Left cardiac atrium (tissue), 4 donors: ENCODE measurements around the gene HES2. TPM values are rescaled to one million over a fixed set of nuclear protein-coding genes. Genes with fewer than 3 reads are reported as not detected.
"Not testable (repeated sequence)": the region's sequence is repeated elsewhere in the genome, so short reads cannot be mapped to it uniquely, and the experiment has no call there.

Experiments
- ATAC-seq, 2 donors: fragments of 200-7000 bp; cut with Tn5 transposase; one replicate each; pipeline ENCODE4 v1.9.1; 2020; ENCODE audit warnings: mild to moderate bottlenecking in 2 of 2, moderate library complexity in 2 of 2
- DNase-seq: peaks from one replicate; pipeline ENCODE4 v3.0.0-alpha.2; 2020
- intact Hi-C, 2 donors: fragments of 100-400 bp; cut with DNase I; formaldehyde crosslinking; loops; one replicate each; pipeline versions ENCODE4 v1.14.1 to v1.15.1; 2022 to 2023
- total RNA-seq, 2 donors: library from RNA; stranded (reverse); fragmentation: NEBNext Ultra II Directional; extraction: Animal tissue kit (Norgen Biotek cat#: 25700); gene quantifications; one replicate each; pipeline ENCODE4 v1.2.1, GENCODE V29; 2021
- donor health status: DM: no; HTN: yes; CAD: no.
- donor health status: DM: no; HTN: yes; CAD: no; lungs with severe emphysema.
- donor health status: DM: yes; HTN: yes; CAD: no.
- donor health status: Dilated cardiomyopathy.

HES2 gene
- total RNA-seq, 2 donors from 2014 or later: 0.37 TPM; not detected in 1

- intact Hi-C loops, DNase-seq, ATAC-seq: not testable (repeated sequence)
Measured at GRCh38 chr1:6455752-6456520, 36.2 kb upstream of the HES2 start.

- ATAC-seq: no peak
- intact Hi-C loops: no loop called here
Measured at GRCh38 chr1:6454856-6455751, 35.4 kb upstream of the HES2 start.

GRCh38 chr1:6453895-6454855 is 34.5 kb upstream of the HES2 start:
- ATAC-seq: peak in 1 of 2 donors; percentile 9
- intact Hi-C loops, DNase-seq: not testable (repeated sequence)

More at GRCh38 chr1:6454856-6455751, 35.4 kb upstream of the HES2 start:
- no peak for DNase-seq

GRCh38 chr1:6450943-6451373 is 31.2 kb upstream of the HES2 start:
- DNase-seq (no peak), ATAC-seq (no peak)
- intact Hi-C loops: no loop called here

- DNase-seq, ATAC-seq, intact Hi-C loops: not testable (repeated sequence)
Measured at GRCh38 chr1:6450486-6450885, 30.8 kb upstream of the HES2 start.

- no peak for ATAC-seq
- no peak for DNase-seq
- intact Hi-C loops: no loop called here
Measured at GRCh38 chr1:6450005-6450450, 30.3 kb upstream of the HES2 start.

- intact Hi-C loops: no loop called here
- DNase-seq (no peak), ATAC-seq (peak; percentile 38 to 53)
Measured at GRCh38 chr1:6448749-6449631, 29.3 kb upstream of the HES2 start.

- intact Hi-C loops: no loop called here
Measured at GRCh38 chr1:6447818-6448748, 28.4 kb upstream of the HES2 start.

GRCh38 chr1:6447016-6447817 is 27.5 kb upstream of the HES2 start:
- no peak for ATAC-seq
- DNase-seq: no peak
- intact Hi-C loops: no loop called here

More at GRCh38 chr1:6447818-6448748, 28.4 kb upstream of the HES2 start:
- no peak for DNase-seq
- ATAC-seq: no peak

GRCh38 chr1:6446665-6447015 is 26.9 kb upstream of the HES2 start:
- intact Hi-C loops: no loop called here
- no peak for ATAC-seq
- no peak for DNase-seq

GRCh38 chr1:6445929-6446328 is 26.2 kb upstream of the HES2 start:
- intact Hi-C loops, DNase-seq, ATAC-seq: not testable (repeated sequence)

GRCh38 chr1:6445062-6445763 is 25.5 kb upstream of the HES2 start:
- ATAC-seq (peak; percentile 25 to 35), DNase-seq (no peak)
- intact Hi-C loops: no loop called here

- DNase-seq: no peak
- ATAC-seq: no peak
- intact Hi-C loops: no loop called here
Measured at GRCh38 chr1:6444377-6444776, 24.7 kb upstream of the HES2 start.

GRCh38 chr1:6443339-6444115 is 23.8 kb upstream of the HES2 start:
- DNase-seq: no peak
- ATAC-seq: no peak
- intact Hi-C loops: no loop called here

GRCh38 chr1:6441586-6441985 is 21.9 kb upstream of the HES2 start:
- ATAC-seq (no peak), DNase-seq (no peak)
- intact Hi-C loops: no loop called here
